Medulla oblongata (tissue), 1 donor: ENCODE data around the gene MPV17L.
"Not testable (repeated sequence)": the region's sequence is repeated elsewhere in the genome, so short reads cannot be mapped to it uniquely, and the experiment has no call there.

Experiments
- DNase-seq: peaks from one replicate; pipeline ENCODE4 v3.0.0-alpha.2; 2015; ENCODE audit errors: extremely low spot score

MPV17L gene

GRCh38 chr16:15409476-15409875, 13.9 kb downstream of the MPV17L start:
- not testable (repeated sequence) for DNase-seq

GRCh38 chr16:15415511-15415985, 20.0 kb downstream of the MPV17L start:
- DNase-seq: no peak

- no peak for DNase-seq
Observed at GRCh38 chr16:15417197-15417596, 21.6 kb downstream of the MPV17L start.

- DNase-seq: no peak
Observed at GRCh38 chr16:15418206-15418605, 22.7 kb downstream of the MPV17L start.

GRCh38 chr16:15421696-15422095, 26.1 kb downstream of the MPV17L start:
- not testable (repeated sequence) for DNase-seq

- DNase-seq: no peak
Observed at GRCh38 chr16:15422222-15422621, 26.7 kb downstream of the MPV17L start.

- DNase-seq: no peak
Observed at GRCh38 chr16:15425861-15426260, 30.3 kb downstream of the MPV17L start.

- no peak for DNase-seq
Observed at GRCh38 chr16:15426796-15427195, 31.2 kb downstream of the MPV17L start.

GRCh38 chr16:15427648-15428239, 32.2 kb downstream of the MPV17L start:
- peak; percentile 77 for DNase-seq

GRCh38 chr16:15430884-15431283, 35.3 kb downstream of the MPV17L start:
- DNase-seq: not testable (repeated sequence)

- DNase-seq: no peak
Observed at GRCh38 chr16:15434079-15434424, 38.5 kb downstream of the MPV17L start.

- peak; percentile 88 for DNase-seq
Observed at GRCh38 chr16:15434425-15435215, 39.1 kb downstream of the MPV17L start, which contains the start of gene BMERB1. BMERB1 (plus strand) TSS chr16:15434588; CDS start chr16:15434654, 66 bp downstream.

GRCh38 chr16:15435216-15435864, 39.8 kb downstream of the MPV17L start:
- no peak for DNase-seq

- DNase-seq: no peak
Observed at GRCh38 chr16:15439102-15439501, 43.5 kb downstream of the MPV17L start.

- DNase-seq: no peak
Observed at GRCh38 chr16:15439521-15439920, 44.0 kb downstream of the MPV17L start.

- no peak for DNase-seq
Observed at GRCh38 chr16:15440852-15441251, 45.3 kb downstream of the MPV17L start.

- DNase-seq: not testable (repeated sequence)
Observed at GRCh38 chr16:15442140-15442539, 46.6 kb downstream of the MPV17L start.

- DNase-seq: no peak
Observed at GRCh38 chr16:15443753-15444152, 48.2 kb downstream of the MPV17L start.

- DNase-seq: no peak
Observed at GRCh38 chr16:15444264-15444663, 48.7 kb downstream of the MPV17L start.

GRCh38 chr16:15445450-15445849, 49.9 kb downstream of the MPV17L start:
- DNase-seq: no peak

- DNase-seq: no peak
Observed at GRCh38 chr16:15446901-15447300, 51.3 kb downstream of the MPV17L start.

GRCh38 chr16:15450624-15451023, 55.1 kb downstream of the MPV17L start:
- peak; percentile 13 for DNase-seq
